H1 (cell line): ENCODE data around the gene GRIK4. TPM values are rescaled to one million over a fixed set of nuclear protein-coding genes. Genes with fewer than 3 reads are reported as not detected.

Experiments used
- CTCF ChIA-PET: fragments of 300-600 bp; sonication (Branson Sonifier 250); formaldehyde crosslinking; loops from one replicate; lab custom pipeline; 2021; ENCODE audit not compliant: partially characterized antibody; lab: Charles Lee
- POLR2A ChIA-PET: fragments of 300-600 bp; sonication (Branson Sonifier 250); formaldehyde crosslinking; loops from one replicate; lab custom pipeline; 2021; ENCODE audit warnings: inconsistent platforms; ENCODE audit not compliant: partially characterized antibody; lab: Charles Lee
- DNase-seq, 2 experiments: peaks; one replicate each; pipeline versions ENCODE4 v3.0.0 to v3.0.0-alpha.2; 2010 to 2022; ENCODE audit warnings: low spot score in 2 of 2, low read depth in 1 of 2, mixed read lengths in 1 of 2
- FAIRE-seq: peaks from 2 replicates; lab custom pipeline; 2011; peaks lifted over from hg19 to GRCh38; lab: Jason Lieb, UNC
- H2AFZ ChIP-seq: 2 replicates; pipeline ENCODE4 v1.8.1; 2012; ENCODE audit warnings: low read length, inconsistent platforms
- H2AK5ac ChIP-seq: 2 replicates; pipeline ENCODE4 v1.6.1; 2013; ENCODE audit warnings: low read depth, low read length
- H2BK120ac ChIP-seq: replicated peaks from 2 replicates; pipeline ENCODE3; 2013; ENCODE audit warnings: low read depth, low read length, inconsistent platforms
- H2BK12ac ChIP-seq: 2 replicates; pipeline ENCODE4 v1.6.1; 2013; ENCODE audit warnings: low read depth, low read length
- H2BK15ac ChIP-seq: 2 replicates; pipeline ENCODE4 v1.6.1; 2013; ENCODE audit warnings: low read length
- H2BK20ac ChIP-seq: 2 replicates; pipeline ENCODE4 v1.6.1; 2013; ENCODE audit warnings: low read length
- H2BK5ac ChIP-seq: 2 replicates; pipeline ENCODE4 v1.6.1; 2013; ENCODE audit warnings: low read depth, low read length
- H3K14ac ChIP-seq: 2 replicates; pipeline ENCODE4 v1.6.1; 2013; ENCODE audit warnings: inconsistent platforms; ENCODE audit not compliant: insufficient read length
- H3K18ac ChIP-seq: 2 replicates; pipeline ENCODE4 v1.6.1; 2013; ENCODE audit warnings: low read length; ENCODE audit errors: extremely low read depth
- H3K23ac ChIP-seq: 2 replicates; pipeline ENCODE4 v1.6.1; 2013; ENCODE audit warnings: inconsistent platforms; ENCODE audit not compliant: insufficient read length
- H3K23me2 ChIP-seq: 2 replicates; pipeline ENCODE4 v1.6.1; 2013; ENCODE audit warnings: low read depth, low read length
- H3K27ac ChIP-seq: 2 replicates; pipeline ENCODE4 v1.6.1; 2011; ENCODE audit warnings: low read depth, low read length, inconsistent platforms
- H3K27me3 ChIP-seq, 4 experiments: replicated peaks in 1 of 4; 1 replicate in 1 of 4; 2 replicates in 3 of 4; pipeline versions ENCODE4 v1.6.1 to v1.8.1; 2011 to 2013; ENCODE audit warnings: low read length in 3 of 4, mild to moderate bottlenecking in 3 of 4, inconsistent platforms in 2 of 4, mixed read lengths in 2 of 4, moderate library complexity in 1 of 4; ENCODE audit not compliant: control insufficient read depth in 3 of 4, insufficient read depth in 3 of 4; ENCODE audit errors: extremely low read depth in 1 of 4
- H3K36me3 ChIP-seq, 4 experiments: 2 replicates each; pipeline versions ENCODE4 v1.6.1 to v1.8.1; 2011 to 2013; ENCODE audit warnings: mild to moderate bottlenecking in 4 of 4, low read length in 3 of 4, moderate library complexity in 2 of 4, control low read depth in 1 of 4, inconsistent platforms in 1 of 4; ENCODE audit not compliant: insufficient read depth in 4 of 4, control insufficient read depth in 2 of 4
- H3K4ac ChIP-seq: replicated peaks from 2 replicates; pipeline ENCODE3; 2013; ENCODE audit warnings: low read length, low read depth, mixed read lengths, inconsistent platforms; ENCODE audit not compliant: insufficient read length
- H3K4me1 ChIP-seq, 4 experiments: replicated peaks in 1 of 4; 1 replicate in 1 of 4; 2 replicates in 3 of 4; pipeline versions ENCODE4 v1.6.1 to v1.8.1; 2011 to 2013; ENCODE audit warnings: low read length in 3 of 4, inconsistent platforms in 2 of 4, mixed read lengths in 1 of 4; ENCODE audit not compliant: insufficient read depth in 4 of 4, control insufficient read depth in 3 of 4
- H3K4me2 ChIP-seq, 2 experiments: 2 replicates each; pipeline versions ENCODE4 v1.6.1 to v1.8.1; 2011 to 2013; ENCODE audit warnings: low read depth in 2 of 2, low read length in 2 of 2, control low read depth in 1 of 2, inconsistent platforms in 1 of 2, mild to moderate bottlenecking in 1 of 2; ENCODE audit not compliant: insufficient read depth in 1 of 2
- H3K4me3 ChIP-seq, 4 experiments: fragments of 200-600, 300-600 bp in 1 of 4; sonication (generic), shearing (Covaris generic), sonication (Bioruptor Twin) in 1 of 4; 2 replicates each; pipeline versions ENCODE4 v1.5.1 to v1.8.1; 2011 to 2016; ENCODE audit warnings: low read length in 4 of 4, low read depth in 3 of 4, control low read depth in 2 of 4, inconsistent platforms in 2 of 4, mild to moderate bottlenecking in 2 of 4, mixed read lengths in 1 of 4, moderate library complexity in 1 of 4; ENCODE audit not compliant: insufficient read depth in 2 of 4; ENCODE audit errors: extremely low read depth in 1 of 4
- H3K56ac ChIP-seq: replicated peaks from 2 replicates; pipeline ENCODE3; 2013; ENCODE audit warnings: low read depth, mild to moderate bottlenecking, mixed read lengths, low read length, inconsistent platforms; ENCODE audit not compliant: insufficient read length
- H3K79me1 ChIP-seq: 2 replicates; pipeline ENCODE4 v1.6.1; 2013; ENCODE audit warnings: low read depth, low read length, control low read depth
- H3K79me2 ChIP-seq, 2 experiments: 2 replicates each; pipeline versions ENCODE4 v1.6.1 to v1.8.1; 2012 to 2013; ENCODE audit warnings: low read length in 2 of 2, mild to moderate bottlenecking in 2 of 2, inconsistent platforms in 1 of 2; ENCODE audit not compliant: insufficient read depth in 2 of 2, control insufficient read depth in 1 of 2
- H3K9ac ChIP-seq, 4 experiments: replicated peaks in 1 of 4; 1 replicate in 1 of 4; 2 replicates in 3 of 4; pipeline versions ENCODE4 v1.6.1 to v1.8.1; 2011 to 2013; ENCODE audit warnings: low read depth in 3 of 4, low read length in 3 of 4, control low read depth in 2 of 4, mild to moderate bottlenecking in 2 of 4, moderate library complexity in 2 of 4, inconsistent platforms in 1 of 4; ENCODE audit errors: extremely low read depth in 1 of 4
- H3K9me3 ChIP-seq, 2 experiments: 2 replicates each; pipeline versions ENCODE4 v1.6.1 to v1.8.1; 2012 to 2013; ENCODE audit warnings: mild to moderate bottlenecking in 2 of 2, moderate library complexity in 2 of 2, control low read depth in 1 of 2, inconsistent platforms in 1 of 2, low read depth in 1 of 2, low read length in 1 of 2, mixed read lengths in 1 of 2; ENCODE audit not compliant: insufficient read depth in 2 of 2
- H4K20me1 ChIP-seq, 2 experiments: replicated peaks in 1 of 2; 2 replicates each; pipeline versions ENCODE3 to v1.8.1; 2011 to 2013; ENCODE audit warnings: inconsistent platforms in 2 of 2, low read length in 2 of 2, mild to moderate bottlenecking in 1 of 2; ENCODE audit not compliant: insufficient read depth in 2 of 2, control insufficient read depth in 1 of 2
- H4K5ac ChIP-seq: 2 replicates; pipeline ENCODE4 v1.6.1; 2013; ENCODE audit warnings: low read length, low read depth, mixed read lengths, inconsistent platforms; ENCODE audit not compliant: insufficient read length
- H4K8ac ChIP-seq: 2 replicates; pipeline ENCODE4 v1.8.0; 2013; ENCODE audit warnings: mild to moderate bottlenecking, moderate library complexity, low read length, inconsistent platforms; ENCODE audit not compliant: insufficient read depth; ENCODE audit errors: extremely low read depth
- H4K91ac ChIP-seq: replicated peaks from 2 replicates; pipeline ENCODE3; 2013; ENCODE audit warnings: low read length, mixed read lengths, inconsistent platforms; ENCODE audit not compliant: insufficient read length
- CEBPB ChIP-seq: IDR thresholded peaks from 2 replicates; pipeline ENCODE4 v1.6.1; 2012; ENCODE audit warnings: low read depth, low read length
- CHD1 ChIP-seq: IDR thresholded peaks from 2 replicates; pipeline ENCODE4 v1.6.1; 2012; ENCODE audit warnings: low read depth, low read length, improper control_type of control experiment
- GABPA ChIP-seq: IDR thresholded peaks from 2 replicates; pipeline ENCODE4 v1.6.1; 2011; ENCODE audit warnings: mild to moderate bottlenecking, low read length, moderate library complexity, borderline replicate concordance; ENCODE audit not compliant: insufficient read depth
- MAFK ChIP-seq: IDR thresholded peaks from 2 replicates; pipeline ENCODE4 v1.6.1; 2012; ENCODE audit warnings: low read depth, mild to moderate bottlenecking, improper control_type of control experiment, low read length
- NANOG ChIP-seq: IDR thresholded peaks from 2 replicates; pipeline ENCODE4 v1.6.1; 2011; ENCODE audit warnings: low read length, low read depth, mild to moderate bottlenecking, inconsistent platforms; ENCODE audit not compliant: insufficient read depth, poor library complexity, severe bottlenecking
- RFX5 ChIP-seq: IDR thresholded peaks from 2 replicates; pipeline ENCODE4 v1.6.1; 2011; ENCODE audit warnings: low read depth, low read length, improper control_type of control experiment, borderline replicate concordance
- RNF2 ChIP-seq: fragments of 200-900, 300-1000 bp; sonication (generic); IDR thresholded peaks from 2 replicates; pipeline ENCODE4 v1.7.1; 2016; ENCODE audit warnings: borderline replicate concordance, low read depth, mild to moderate bottlenecking, antibody characterized with exemption, low read length; ENCODE audit not compliant: poor library complexity, severe bottlenecking; ENCODE audit errors: missing control alignments
- ZNF274 ChIP-seq: IDR thresholded peaks from 2 replicates; pipeline ENCODE4 v1.7.0; 2012; ENCODE audit warnings: low read length, borderline replicate concordance; ENCODE audit errors: extremely low read depth
- WGBS, 2 experiments: shearing (Covaris generic) in 1 of 2; methylation state at CpG; one replicate each; pipeline versions ENCODE4 v1.1.6 to v1.1.7; 2013 to 2015; ENCODE audit warnings: low lambda C conversion rate in 2 of 2, mixed read lengths in 2 of 2, inconsistent platforms in 1 of 2, low coverage in 1 of 2, missing lambda C conversion rate in 1 of 2; ENCODE audit not compliant: insufficient replicate concordance in 2 of 2, insufficient coverage in 1 of 2, insufficient read length in 1 of 2; ENCODE audit errors: extremely low coverage in 1 of 2, missing lambda C conversion rate in 1 of 2; 5-methylcytosine and 5-hydroxymethylcytosine counted together
- polyA plus RNA-seq, 7 experiments: library from polyadenylated mRNA; depleted of rRNA in 3 of 7; stranded (reverse) in 5 of 7; unstranded in 2 of 7; fragments of >200 nt in 5 of 7; fragments of 200-250 nt in 2 of 7; gene quantifications; 1 replicate in 5 of 7; 2 replicates in 1 of 7; 4 replicates in 1 of 7; pipeline versions ENCODE4 v1.2.1 to v1.2.3, GENCODE V29; 2011 to 2013; ENCODE audit warnings: missing spikeins in 2 of 7, mixed read lengths in 2 of 7
- total RNA-seq: library from RNA; stranded (reverse); fragmentation: NEBNext Ultra II Directional; extraction: Animal tissue kit (Norgen Biotek cat#: 25700); gene quantifications from 2 replicates; pipeline ENCODE4 v1.2.1, GENCODE V29; 2021

Gene GRIK4
- total and polyA plus RNA-seq, 2 of the 8 experiments (the other 6 are each of a cell fraction or from before 2014, with no cell fraction given) = 1.2 to 2.9 TPM

GRCh38 chr11:120750647-120751549 lies 239.3 kb downstream of the GRIK4 start:
- Histone ChIP-seq H4K8ac (no peak overlapping the region), H2BK12ac (no peak overlapping the region), H3K79me1 (no peaks in the 10 kb centered on the region), H3K4me3 (no peak overlapping the region), H3K4me2 (no peak overlapping the region), H3K4ac (no peak overlapping the region), H2AK5ac (no peak overlapping the region), H4K20me1 (no peaks in the 10 kb centered on the region), H3K9ac (no peak overlapping the region), H4K91ac (no peak overlapping the region), H2BK120ac (no peak overlapping the region), H3K18ac (no peak overlapping the region), H2BK5ac (no peak overlapping the region), H3K79me2 (no peaks in the 10 kb centered on the region), H3K56ac (no peak overlapping the region), H2AFZ (no peak overlapping the region), H3K14ac (no peak overlapping the region), H3K9me3 (no peaks in the 10 kb centered on the region), H4K5ac (no peak overlapping the region), H3K27me3 (peaks cover 0 to 2% (median 0%) of the 10 kb centered on the region in 4 experiments; a peak in 1 of 7 replicates), H3K27ac (no peak overlapping the region), H2BK20ac (no peak overlapping the region), H3K36me3 (no peaks in the 10 kb centered on the region), H3K23ac (no peak overlapping the region), H2BK15ac (0 out of 2 replicates have a peak overlapping the region, but pooled peaks have one; percentile 72), H3K23me2 (no peaks in the 10 kb centered on the region), H3K4me1 (peaks cover 2 to 8% (median 4%) of the 10 kb centered on the region in 4 experiments; a peak in 5 of 7 replicates)
- TF ChIP-seq ZNF274 (no peak), MAFK (no peak), CEBPB (no peak), CHD1 (no peak), RFX5 (no peak), GABPA (no peak), NANOG (no peak), RNF2 (no peak)
- DNase-seq = no peak
- FAIRE-seq = no peak
- POLR2A ChIA-PET = interaction anchor here (0.6 to 1.4 kb wide), 3 partner anchors 7 to 21 kb away, joined by 3 read pairs; no protein-coding TSS in a partner anchor
- CTCF ChIA-PET = interaction anchor here (0.5 to 2.1 kb wide), 7 partner anchors 38 to 179 kb away, joined by 3 to 10 read pairs (median 4); no protein-coding TSS in a partner anchor
- 94% methylated on average over 12 of the region's 12 CpGs; no CpG with 5 or more reads in 1 of the 2 experiments for WGBS, 2 experiments
